Stimulated activated naive B cell treated with anti-CD40 and anti-IgM and Interleukin-4, amounts not matched to agents 10 μg/mL and 1 μg/mL and 100 μg/mL, for 72 hours (primary cell): ENCODE data around the gene GINS2.

ENCODE experiments used
- ATAC-seq, 2 donors: fragments of 150-1000 bp; cut with Tn5 transposase; replicated peaks; 2 replicates each; pipeline ENCODE4 v1.10.0; 2021; ENCODE audit warnings: moderate library complexity in 1 of 2
- DNase-seq: peaks from one replicate; pipeline ENCODE4 v3.0.0; 2021
- H3K27ac Mint-ChIP-seq: one replicate; pipeline ENCODE4 v1.8.0; 2022; ENCODE audit warnings: mild to moderate bottlenecking, mixed read lengths
- H3K27me3 Mint-ChIP-seq, 2 donors: one replicate each; pipeline ENCODE4 v1.8.0; 2022; ENCODE audit warnings: mixed read lengths in 2 of 2
- H3K36me3 Mint-ChIP-seq, 2 donors: one replicate each; pipeline ENCODE4 v1.8.0; 2022; ENCODE audit warnings: mixed read lengths in 2 of 2, mild to moderate bottlenecking in 1 of 2
- H3K4me1 Mint-ChIP-seq, 2 donors: one replicate each; pipeline ENCODE4 v1.8.0; 2022; ENCODE audit warnings: mixed read lengths in 2 of 2, mild to moderate bottlenecking in 1 of 2
- H3K4me3 Mint-ChIP-seq, 2 donors: one replicate each; pipeline ENCODE4 v1.8.0; 2022; ENCODE audit warnings: mild to moderate bottlenecking in 2 of 2, mixed read lengths in 2 of 2, moderate library complexity in 1 of 2
- H3K9me3 Mint-ChIP-seq, 2 donors: one replicate each; pipeline ENCODE4 v1.8.0; 2022; ENCODE audit warnings: mixed read lengths in 2 of 2, mild to moderate bottlenecking in 1 of 2

GINS2 gene

GRCh38 chr16:85688586-85689284 lies at the start of gene GINS2:
Gene GINS2, minus strand, starts transcription at chr16:85688954. Its CDS starts 56 bp downstream, at chr16:85688898.
- DNase-seq, result peak; percentile 87
- H3K4me3 Mint-ChIP-seq, result peak within 1 kb of the TSS; percentile 84 to 85
- H3K27me3 Mint-ChIP-seq, result peaks cover 0 to 3% of the 10 kb centered on the region in 2 donors
- no peaks in the 10 kb centered on the region for H3K9me3 Mint-ChIP-seq
- H3K27ac Mint-ChIP-seq, result peak within 1 kb of the TSS; percentile 62
- peaks cover 3 to 24% of the 10 kb centered on the region in 2 donors for H3K4me1 Mint-ChIP-seq
- peak; percentile 100 for ATAC-seq
- peaks cover 5 to 8% of the 10 kb centered on the region in 2 donors for H3K36me3 Mint-ChIP-seq

- H3K27me3 Mint-ChIP-seq, result no peaks in the 10 kb centered on the region
- no peak overlapping the region for H3K4me3 Mint-ChIP-seq
- peaks cover 1 to 18% of the 10 kb centered on the region in 2 donors for H3K36me3 Mint-ChIP-seq
- H3K4me1 Mint-ChIP-seq, result peaks cover 24 to 27% of the 10 kb centered on the region in 2 donors
- ATAC-seq (no peak), DNase-seq (no peak)
- no peak overlapping the region for H3K27ac Mint-ChIP-seq
- H3K9me3 Mint-ChIP-seq, result no peaks in the 10 kb centered on the region
Observed at GRCh38 chr16:85736921-85737320, 48.2 kb upstream of the GINS2 start.

- peaks cover 1 to 9% of the 10 kb centered on the region in 2 donors for H3K36me3 Mint-ChIP-seq
- no peaks in the 10 kb centered on the region for H3K27me3 Mint-ChIP-seq
- H3K9me3 Mint-ChIP-seq, result no peaks in the 10 kb centered on the region
- DNase-seq (no peak), ATAC-seq (no peak)
- no peak overlapping the region for H3K27ac Mint-ChIP-seq
- H3K4me3 Mint-ChIP-seq, result peak overlapping the region; percentile 44 to 69
- H3K4me1 Mint-ChIP-seq, result peaks cover 24 to 29% of the 10 kb centered on the region in 2 donors
Observed at GRCh38 chr16:85735946-85736345, 47.2 kb upstream of the GINS2 start.

- DNase-seq (peak; percentile 61), ATAC-seq (peak; percentile 92 to 94)
- Mint-ChIP-seq H3K36me3 (peaks cover 1 to 9% of the 10 kb centered on the region in 2 donors), H3K27ac (peak overlapping the region; percentile 59), H3K4me3 (peak overlapping the region; percentile 44 to 69), H3K4me1 (peaks cover 30 to 36% of the 10 kb centered on the region in 2 donors), H3K9me3 (no peaks in the 10 kb centered on the region), H3K27me3 (no peaks in the 10 kb centered on the region)
Observed at GRCh38 chr16:85735225-85735635, 46.5 kb upstream of the GINS2 start.

- ATAC-seq (no peak), DNase-seq (no peak)
- Mint-ChIP-seq H3K27ac (peak overlapping the region; percentile 59), H3K4me3 (no peak overlapping the region), H3K27me3 (no peaks in the 10 kb centered on the region), H3K9me3 (no peaks in the 10 kb centered on the region), H3K4me1 (peaks cover 33 to 43% of the 10 kb centered on the region in 2 donors), H3K36me3 (peaks cover 1 to 7% of the 10 kb centered on the region in 2 donors)
Observed at GRCh38 chr16:85734311-85735017, 45.7 kb upstream of the GINS2 start.

- DNase-seq, result no peak
- no peak overlapping the region for H3K4me3 Mint-ChIP-seq
- H3K36me3 Mint-ChIP-seq, result peaks cover 1 to 3% of the 10 kb centered on the region in 2 donors
- no peak for ATAC-seq
- peaks cover 37 to 49% of the 10 kb centered on the region in 2 donors for H3K4me1 Mint-ChIP-seq
- H3K27ac Mint-ChIP-seq, result no peak overlapping the region
- H3K9me3 Mint-ChIP-seq, result no peaks in the 10 kb centered on the region
- no peaks in the 10 kb centered on the region for H3K27me3 Mint-ChIP-seq
Observed at GRCh38 chr16:85733839-85734170, 45.1 kb upstream of the GINS2 start.

- Mint-ChIP-seq H3K27ac (no peak overlapping the region), H3K36me3 (peaks cover 1 to 3% of the 10 kb centered on the region in 2 donors), H3K4me1 (peaks cover 37 to 50% of the 10 kb centered on the region in 2 donors), H3K9me3 (no peaks in the 10 kb centered on the region), H3K4me3 (no peak overlapping the region), H3K27me3 (no peaks in the 10 kb centered on the region)
- no peak for DNase-seq
- ATAC-seq, result no peak
Observed at GRCh38 chr16:85733155-85733838, 44.5 kb upstream of the GINS2 start.

- no peak for ATAC-seq
- Mint-ChIP-seq H3K27ac (no peak overlapping the region), H3K27me3 (no peaks in the 10 kb centered on the region), H3K9me3 (no peaks in the 10 kb centered on the region), H3K4me1 (peaks cover 27 to 40% of the 10 kb centered on the region in 2 donors), H3K36me3 (peaks cover 0 to 4% of the 10 kb centered on the region in 2 donors), H3K4me3 (no peak overlapping the region)
- DNase-seq, result no peak
Observed at GRCh38 chr16:85731179-85731578, 42.4 kb upstream of the GINS2 start.

GRCh38 chr16:85730186-85730465 lies 41.4 kb upstream of the GINS2 start:
- DNase-seq, result no peak
- Mint-ChIP-seq H3K27ac (no peak overlapping the region), H3K27me3 (no peaks in the 10 kb centered on the region), H3K36me3 (peaks cover 0 to 9% of the 10 kb centered on the region in 2 donors), H3K9me3 (no peaks in the 10 kb centered on the region), H3K4me3 (no peak overlapping the region), H3K4me1 (peaks cover 20 to 30% of the 10 kb centered on the region in 2 donors)
- no peak for ATAC-seq

GRCh38 chr16:85729452-85730185 lies 40.9 kb upstream of the GINS2 start:
- H3K27me3 Mint-ChIP-seq, result no peaks in the 10 kb centered on the region
- peaks cover 16 to 25% of the 10 kb centered on the region in 2 donors for H3K4me1 Mint-ChIP-seq
- DNase-seq (no peak), ATAC-seq (no peak)
- H3K36me3 Mint-ChIP-seq, result peaks cover 0 to 9% of the 10 kb centered on the region in 2 donors
- no peaks in the 10 kb centered on the region for H3K9me3 Mint-ChIP-seq
- H3K27ac Mint-ChIP-seq, result no peak overlapping the region
- no peak overlapping the region for H3K4me3 Mint-ChIP-seq

- peaks cover 0 to 13% of the 10 kb centered on the region in 2 donors for H3K36me3 Mint-ChIP-seq
- no peak overlapping the region for H3K4me3 Mint-ChIP-seq
- H3K4me1 Mint-ChIP-seq, result peaks cover 20 to 24% of the 10 kb centered on the region in 2 donors
- H3K9me3 Mint-ChIP-seq, result no peaks in the 10 kb centered on the region
- no peak for DNase-seq
- ATAC-seq, result no peak
- H3K27ac Mint-ChIP-seq, result no peak overlapping the region
- no peaks in the 10 kb centered on the region for H3K27me3 Mint-ChIP-seq
Observed at GRCh38 chr16:85728879-85729278, 40.1 kb upstream of the GINS2 start.

- Mint-ChIP-seq H3K27me3 (no peaks in the 10 kb centered on the region), H3K9me3 (no peaks in the 10 kb centered on the region), H3K36me3 (peaks cover 2 to 13% of the 10 kb centered on the region in 2 donors), H3K4me3 (no peak overlapping the region), H3K27ac (no peak overlapping the region), H3K4me1 (peaks cover 12 to 14% of the 10 kb centered on the region in 2 donors)
- ATAC-seq (no peak), DNase-seq (no peak)
Observed at GRCh38 chr16:85724936-85725335, 36.2 kb upstream of the GINS2 start.

GRCh38 chr16:85724126-85724879 lies 35.5 kb upstream of the GINS2 start:
- no peak for ATAC-seq
- Mint-ChIP-seq H3K9me3 (no peaks in the 10 kb centered on the region), H3K27me3 (no peaks in the 10 kb centered on the region), H3K4me1 (peaks cover 7 to 12% of the 10 kb centered on the region in 2 donors), H3K4me3 (no peak overlapping the region), H3K27ac (peak overlapping the region; percentile 15), H3K36me3 (peaks cover 2 to 13% of the 10 kb centered on the region in 2 donors)
- no peak for DNase-seq
